Bone marrow (tissue), 2 donors: ENCODE results near the gene VPS8.
"Not testable (repeated sequence)": the region's sequence is repeated elsewhere in the genome, so short reads cannot be mapped to it uniquely, and the experiment has no call there.

Source experiments
- DNase-seq, 2 donors: peaks; one replicate each; lab custom pipeline; 2025; lab: John Stamatoyannopoulos, UW

VPS8 gene

DNA sequence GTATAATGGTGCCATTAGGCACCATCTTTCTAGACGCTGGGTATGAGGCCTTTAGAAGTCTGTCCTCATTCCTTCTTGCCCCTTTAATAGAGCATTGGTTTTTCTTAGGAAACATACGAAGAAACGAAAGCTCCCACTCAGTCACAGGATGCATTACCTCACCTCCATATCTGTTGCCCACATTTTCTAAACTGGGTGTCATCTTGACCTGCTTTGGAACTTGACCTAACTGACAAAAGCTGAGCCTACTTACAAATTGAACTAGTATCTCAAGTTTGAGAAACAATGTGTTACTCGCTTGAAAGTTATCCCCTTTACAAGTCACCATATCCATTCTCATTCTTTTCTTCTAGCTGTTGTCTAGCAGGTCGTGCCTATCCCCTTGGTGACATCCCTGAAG, 102.7 kb downstream of the VPS8 start:
- DNase-seq, result no peak

GRCh38 chr3:184918750-184919149, 106.8 kb downstream of the VPS8 start:
- no peak for DNase-seq

- no peak for DNase-seq
Observed at GRCh38 chr3:184919651-184920050, 107.7 kb downstream of the VPS8 start.

GRCh38 chr3:184924547-184924946, 112.6 kb downstream of the VPS8 start:
- no peak for DNase-seq

DNA sequence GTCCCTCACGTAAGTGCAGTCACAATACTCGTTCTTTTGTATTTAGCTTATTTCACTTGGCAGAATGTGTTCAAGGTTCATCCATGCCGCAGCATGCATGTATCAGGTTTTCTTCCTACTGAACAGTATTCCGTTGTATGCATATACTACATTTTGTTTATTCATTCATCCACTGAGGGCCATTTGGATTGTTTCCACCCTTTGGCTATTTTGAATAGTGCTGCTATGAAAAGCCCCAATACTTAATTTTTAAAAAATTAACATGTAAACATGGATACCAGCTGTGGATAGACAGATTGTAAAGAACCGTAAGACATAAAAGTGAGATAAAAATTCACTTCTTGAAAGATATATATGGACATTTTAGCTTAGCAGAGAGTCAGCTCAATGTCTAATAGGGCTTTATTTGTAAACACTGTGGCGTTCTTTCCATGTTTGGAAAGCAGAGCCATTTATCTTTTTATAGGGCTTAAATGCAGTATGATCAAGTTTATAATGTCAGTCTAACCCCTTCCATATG, 115.9 kb downstream of the VPS8 start:
- DNase-seq, result no peak

- DNase-seq, result no peak
Observed at GRCh38 chr3:184932777-184933176, 120.8 kb downstream of the VPS8 start.

DNA sequence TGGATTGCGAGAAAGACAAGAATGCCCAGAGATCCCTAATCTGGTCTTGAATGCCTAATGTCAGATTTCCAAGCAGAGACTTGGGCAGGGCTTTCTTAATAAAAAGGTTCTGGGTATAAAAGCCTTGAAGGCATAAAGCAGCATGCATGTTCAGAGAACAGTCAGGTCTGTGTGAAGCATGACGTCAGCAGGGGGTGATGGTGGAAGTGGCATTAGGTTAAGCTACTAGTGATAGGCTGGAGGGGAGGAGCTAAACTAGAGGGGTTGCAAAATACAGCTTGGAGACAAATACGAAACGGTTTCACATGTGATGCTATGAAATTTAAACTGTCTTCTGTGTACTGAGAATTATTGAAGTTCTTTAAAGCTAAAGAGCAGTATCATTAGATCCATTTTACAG, 125.6 kb downstream of the VPS8 start:
- DNase-seq, result no peak

GRCh38 chr3:184941408-184941807, 129.4 kb downstream of the VPS8 start:
- no peak for DNase-seq

DNA sequence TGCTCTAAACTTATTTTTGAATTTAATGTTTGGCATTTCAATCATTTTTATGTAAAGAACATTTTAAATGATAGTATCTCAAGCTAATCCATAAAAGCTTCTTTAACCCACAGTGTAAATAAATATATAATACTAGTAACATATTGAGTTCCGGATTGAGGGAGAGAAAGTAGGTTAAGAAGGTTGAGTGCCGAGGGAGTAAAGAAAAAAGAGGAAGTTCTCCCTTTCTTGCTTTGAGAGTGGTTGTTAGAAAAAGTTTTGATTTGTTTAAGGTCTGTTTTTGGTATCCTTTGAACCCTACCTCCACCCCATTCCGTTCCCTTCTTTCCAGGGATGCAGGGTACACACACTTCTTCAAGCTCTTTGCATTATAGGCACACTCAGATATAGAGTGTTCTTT, 130.8 kb downstream of the VPS8 start:
- DNase-seq, result no peak

DNA sequence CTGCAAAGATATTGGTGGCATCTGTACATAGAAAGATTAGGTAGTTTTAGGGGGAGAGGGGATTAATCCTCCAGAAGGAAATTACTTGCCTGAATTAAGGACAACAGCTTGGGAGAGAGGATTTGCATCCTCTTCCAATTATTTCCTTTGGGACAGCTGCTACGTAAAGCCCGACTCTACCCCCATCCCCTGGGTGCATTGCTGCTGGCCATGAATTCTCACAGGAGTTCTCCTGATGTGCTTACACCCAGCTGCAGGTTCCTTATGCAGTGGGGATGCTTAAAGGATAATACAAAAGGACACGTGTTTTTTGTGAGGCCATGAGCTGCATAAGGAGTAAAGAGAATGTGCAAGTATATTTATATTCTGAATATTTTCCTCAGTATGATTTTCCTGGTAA, 132.3 kb downstream of the VPS8 start:
- DNase-seq, result no peak

- DNase-seq, result no peak
Observed at GRCh38 chr3:184945886-184946625, 134.1 kb downstream of the VPS8 start.

DNA sequence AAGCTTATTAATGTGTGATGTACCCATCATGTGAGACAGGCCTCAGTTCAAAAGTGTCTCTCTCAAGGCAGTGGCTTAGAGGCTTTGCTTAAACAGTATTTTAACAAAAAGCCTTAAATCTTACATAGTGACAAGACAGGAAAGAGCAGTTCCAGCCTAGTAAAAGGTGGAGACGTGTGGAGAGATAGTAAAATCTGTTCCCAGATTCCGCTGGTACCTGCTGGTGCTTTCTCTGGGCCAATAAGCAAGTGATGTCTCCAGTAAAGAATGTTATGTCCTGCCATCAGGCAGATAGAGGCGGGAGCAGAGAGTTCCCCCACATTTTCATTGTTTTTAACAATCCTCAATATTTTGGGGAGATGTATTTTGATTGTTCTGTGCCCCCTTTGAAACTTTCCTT, 135.0 kb downstream of the VPS8 start:
- DNase-seq, result no peak

- DNase-seq, result no peak
Observed at GRCh38 chr3:184949251-184949965, 137.4 kb downstream of the VPS8 start.

DNA sequence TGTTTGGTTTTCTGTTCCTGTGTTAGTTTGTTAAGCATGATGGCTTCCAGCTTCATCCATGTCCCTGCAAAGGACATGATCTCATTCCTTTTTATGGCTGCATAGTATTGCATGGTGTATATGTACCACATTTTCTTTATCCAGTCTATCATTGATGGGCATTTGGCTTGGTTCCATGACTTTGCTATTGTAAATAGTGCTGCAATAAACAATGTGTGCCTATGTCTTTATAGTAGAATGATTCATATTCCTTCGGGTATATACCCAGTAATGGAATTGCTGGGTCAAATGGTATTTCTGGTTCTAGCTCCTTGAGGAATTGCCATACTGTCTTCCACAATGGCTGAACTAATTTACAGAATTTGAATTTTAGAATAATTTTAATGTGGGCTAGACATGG, 138.8 kb downstream of the VPS8 start:
- not testable (repeated sequence) for DNase-seq

- DNase-seq, result no peak
Observed at GRCh38 chr3:184952671-184953070, 140.7 kb downstream of the VPS8 start.

GRCh38 chr3:184953401-184953800, 141.4 kb downstream of the VPS8 start:
- no peak for DNase-seq

DNA sequence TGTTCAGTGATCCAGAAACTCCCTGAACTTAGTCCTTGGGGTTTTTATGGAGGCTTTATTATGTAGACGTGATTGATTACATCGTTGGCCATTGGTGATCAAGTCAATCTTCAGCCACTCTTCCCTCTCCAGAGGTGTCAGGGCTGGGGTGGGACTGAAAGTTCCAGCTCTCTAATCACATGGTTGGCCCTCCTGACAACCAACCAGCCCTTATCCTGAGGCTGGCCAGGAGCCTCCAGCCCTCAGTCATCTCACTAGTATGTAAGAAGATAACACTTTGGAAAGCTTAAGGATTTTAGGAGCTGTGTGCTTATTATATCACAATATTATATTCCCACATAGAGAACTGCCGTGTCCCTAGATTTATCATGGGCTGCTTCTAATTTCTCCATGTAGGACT, 142.3 kb downstream of the VPS8 start:
- DNase-seq, result no peak

- not testable (repeated sequence) for DNase-seq
Observed at GRCh38 chr3:184954851-184955250, 142.9 kb downstream of the VPS8 start.

DNA sequence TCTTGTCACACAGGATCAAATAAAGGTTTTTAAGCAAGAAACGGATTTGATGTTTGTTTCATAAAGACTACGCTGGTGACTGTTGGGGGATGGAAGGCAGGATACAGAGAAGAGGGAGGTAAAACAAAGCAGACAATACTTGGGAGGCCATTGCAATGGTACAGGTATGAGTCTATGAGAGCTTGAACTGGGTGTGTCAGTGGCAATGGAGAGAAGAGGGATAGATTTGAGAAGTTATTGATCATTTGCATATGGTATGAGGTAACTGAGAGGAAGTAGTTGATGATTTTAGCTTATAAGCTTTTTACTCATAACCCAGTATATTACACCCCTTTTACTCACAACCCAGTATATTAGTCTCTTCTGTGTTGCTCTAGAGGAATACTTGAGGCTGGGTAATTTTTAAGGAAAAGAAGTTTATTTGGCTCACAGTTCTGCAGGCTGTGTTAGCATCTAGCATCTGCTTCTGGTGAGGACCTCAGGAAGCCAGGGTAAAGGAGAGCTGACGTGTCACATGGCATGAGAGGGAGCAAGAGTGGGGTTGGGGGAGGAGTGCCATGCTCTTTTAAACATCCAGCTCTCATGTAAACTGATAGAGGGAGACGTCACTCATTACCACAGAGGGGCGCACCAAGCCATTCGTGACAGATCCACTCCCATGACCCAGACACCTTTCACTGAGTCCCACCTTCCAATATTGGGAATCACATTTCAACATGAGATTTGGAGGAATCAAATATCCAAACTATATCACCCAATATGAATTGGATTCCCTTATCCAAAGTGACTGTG, 153.9 kb downstream of the VPS8 start:
- no peak for DNase-seq

DNA sequence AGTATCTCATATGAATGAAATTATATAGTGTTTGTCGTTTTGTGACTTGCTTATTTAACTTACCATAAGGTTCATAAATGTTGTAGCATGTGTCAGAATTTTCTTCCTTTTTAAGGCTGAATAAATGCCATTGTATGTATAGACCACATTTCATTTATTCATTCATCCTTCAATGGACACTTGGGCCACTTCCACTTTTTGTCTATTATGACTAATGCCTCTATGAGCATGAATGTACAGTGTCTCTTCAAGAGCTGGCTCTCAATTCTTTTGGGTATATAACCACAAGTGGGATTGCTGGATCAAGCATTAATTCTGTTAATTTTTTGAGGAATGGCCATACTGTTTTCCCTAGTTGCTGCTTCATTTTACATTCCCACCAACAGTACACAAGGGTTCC, 156.1 kb downstream of the VPS8 start:
- no peak for DNase-seq

GRCh38 chr3:184970186-184970585, 158.2 kb downstream of the VPS8 start:
- no peak for DNase-seq

- DNase-seq, result no peak
Observed at GRCh38 chr3:184977796-184978195, 165.8 kb downstream of the VPS8 start.

- DNase-seq, result no peak
Observed at GRCh38 chr3:184981071-184981470, 169.1 kb downstream of the VPS8 start.
